CD4-positive, alpha-beta T cell treated with Interleukin-12 subunit alpha and Interleukin-12 subunit beta, for 1 hour (primary cell): Measurements from ENCODE around the gene PPP4R3A.
"Not testable (repeated sequence)": the region's sequence is repeated elsewhere in the genome, so short reads cannot be mapped to it uniquely, and the experiment has no call there.

Source experiments
- DNase-seq: peaks from one replicate; pipeline ENCODE4 v3.0.0-alpha.2; 2020

The PPP4R3A gene

GRCh38 chr14:91510171-91511042 is at the start of gene PPP4R3A:
TSS of gene PPP4R3A (minus strand) at chr14:91510310. CDS start at chr14:91509647, 663 bp downstream.
- DNase-seq = peak; percentile 91

DNA sequence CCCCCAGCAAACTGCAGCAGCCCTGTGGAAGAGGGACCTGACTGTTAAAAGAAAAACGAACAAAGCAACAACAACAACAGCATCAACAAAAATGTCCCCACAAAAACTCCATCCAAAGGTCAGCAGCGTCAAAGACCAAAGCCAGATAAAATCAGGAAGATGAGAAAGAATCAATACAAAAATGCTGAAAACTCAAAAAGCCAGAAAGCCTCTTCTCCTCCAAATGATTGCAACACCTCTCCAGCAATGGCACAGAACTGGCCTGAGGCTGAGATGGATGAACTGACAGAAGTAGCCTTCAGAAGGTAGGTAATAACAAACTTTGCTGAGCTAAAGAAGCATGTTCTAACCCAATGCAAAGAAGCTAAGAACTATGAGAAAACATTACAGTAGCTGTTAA is 45.4 kb upstream of the PPP4R3A start:
- DNase-seq = no peak

- DNase-seq = no peak
Measured at GRCh38 chr14:91554535-91555332, 44.6 kb upstream of the PPP4R3A start.

DNA sequence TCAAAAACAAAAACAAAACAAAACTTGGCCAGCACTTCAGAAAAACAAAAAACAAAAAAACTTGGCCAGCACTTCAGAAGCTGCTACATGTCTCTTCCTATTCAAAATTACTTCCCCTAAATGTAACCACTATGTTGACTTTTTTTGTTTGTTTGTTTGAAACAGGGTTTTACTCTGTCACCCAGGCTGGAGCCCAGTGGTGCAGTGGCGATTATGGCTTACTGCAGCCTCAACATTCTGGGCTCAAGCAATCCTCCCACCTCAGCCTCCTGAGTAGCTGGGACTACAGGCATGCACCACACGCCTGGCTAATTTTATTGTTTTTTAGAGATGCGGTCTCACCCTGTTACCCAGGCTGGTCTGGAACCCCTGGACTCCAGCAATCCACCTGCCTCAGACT is 38.0 kb upstream of the PPP4R3A start:
- no peak for DNase-seq

GRCh38 chr14:91545946-91546716 is 36.0 kb upstream of the PPP4R3A start:
- no peak for DNase-seq

GRCh38 chr14:91545204-91545603 is 35.1 kb upstream of the PPP4R3A start:
- no peak for DNase-seq

GRCh38 chr14:91536327-91536726 is 26.2 kb upstream of the PPP4R3A start:
- no peak for DNase-seq

GRCh38 chr14:91534059-91534458 is 23.9 kb upstream of the PPP4R3A start:
- DNase-seq = not testable (repeated sequence)

DNA sequence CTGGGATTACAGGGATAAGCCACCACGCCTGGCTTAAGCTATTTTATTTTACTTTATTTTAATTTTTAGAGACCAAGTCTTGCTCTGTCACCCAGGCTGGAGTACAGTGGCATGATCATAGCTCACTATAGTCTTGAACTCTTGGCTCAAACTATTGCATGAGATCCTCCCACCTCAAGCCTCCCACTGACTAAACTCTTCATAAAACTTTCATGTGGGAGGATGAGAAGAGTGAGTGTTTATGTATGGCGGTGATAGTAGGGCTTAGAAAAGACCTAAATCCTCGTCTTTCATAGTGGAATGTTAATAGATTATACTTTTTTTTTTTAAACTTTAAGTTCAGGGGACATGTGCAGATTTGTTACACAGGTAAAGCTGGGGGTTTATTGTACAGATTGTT is 23.5 kb upstream of the PPP4R3A start:
- DNase-seq = no peak

DNA sequence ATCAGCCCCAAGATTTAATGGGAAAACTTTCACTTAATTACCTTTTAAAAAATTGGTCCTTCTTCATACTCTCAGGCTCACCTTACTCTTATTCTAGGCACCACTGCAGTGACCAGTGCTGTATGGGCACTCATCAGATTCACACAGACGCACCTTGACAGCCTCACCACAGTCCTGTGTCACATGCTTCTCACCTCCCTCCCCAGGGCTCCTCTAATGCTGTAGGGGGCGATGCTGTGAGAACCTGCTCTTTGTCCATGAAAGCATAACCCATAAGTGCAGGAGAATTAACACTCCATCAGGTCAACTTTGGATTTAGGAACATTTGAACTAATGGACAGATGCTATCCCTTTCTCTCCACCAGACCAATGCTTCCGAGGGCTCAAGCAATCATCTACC is 13.9 kb upstream of the PPP4R3A start:
- DNase-seq = no peak

DNA sequence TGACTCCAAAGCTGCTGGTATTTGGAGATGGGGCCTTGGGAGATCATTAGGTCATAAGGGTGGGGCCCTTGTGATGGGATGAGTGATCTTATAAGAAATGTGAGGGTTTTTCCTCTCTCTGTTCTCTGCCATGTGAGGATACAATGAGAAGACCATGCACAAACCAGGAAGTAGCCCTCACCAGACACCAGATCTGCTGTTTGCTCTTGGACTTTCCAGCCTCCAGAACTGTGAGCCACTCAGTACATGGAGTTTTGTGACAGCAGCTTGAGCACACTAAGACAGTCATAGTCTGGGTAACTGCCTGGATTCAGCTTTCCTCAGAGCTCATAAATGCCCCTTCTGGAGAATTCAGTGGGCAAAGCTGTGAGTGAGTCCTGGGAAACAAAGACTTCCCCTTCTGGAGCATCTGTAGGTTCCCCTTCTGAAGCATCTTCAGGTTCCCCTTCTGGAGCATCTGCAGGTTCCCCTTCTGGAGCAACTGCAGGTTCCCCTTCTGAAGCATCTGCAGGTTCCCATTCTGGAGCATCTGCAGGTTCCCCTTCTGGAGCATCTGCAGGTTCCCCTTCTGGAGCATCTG is 11.0 kb upstream of the PPP4R3A start:
- no peak for DNase-seq

DNA sequence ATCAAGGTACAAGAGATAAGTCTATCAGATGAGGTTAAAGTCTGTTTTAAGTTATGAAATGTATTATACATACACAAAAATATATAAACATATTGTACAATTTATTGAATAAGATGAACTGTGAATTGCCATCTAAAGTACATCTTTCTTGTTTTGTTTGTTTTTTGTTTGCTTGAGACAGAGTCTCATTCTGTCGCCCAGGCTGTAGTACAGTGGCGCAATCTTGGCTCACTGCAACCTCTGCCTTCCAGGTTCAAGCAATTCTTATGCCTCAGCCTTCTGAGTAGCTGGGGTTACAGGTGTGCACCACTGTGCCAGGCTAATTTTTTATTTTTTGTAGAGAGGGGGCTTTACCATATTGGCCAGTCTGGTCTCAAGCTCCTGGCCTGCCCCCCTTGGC is 10.0 kb upstream of the PPP4R3A start:
- no peak for DNase-seq

DNA sequence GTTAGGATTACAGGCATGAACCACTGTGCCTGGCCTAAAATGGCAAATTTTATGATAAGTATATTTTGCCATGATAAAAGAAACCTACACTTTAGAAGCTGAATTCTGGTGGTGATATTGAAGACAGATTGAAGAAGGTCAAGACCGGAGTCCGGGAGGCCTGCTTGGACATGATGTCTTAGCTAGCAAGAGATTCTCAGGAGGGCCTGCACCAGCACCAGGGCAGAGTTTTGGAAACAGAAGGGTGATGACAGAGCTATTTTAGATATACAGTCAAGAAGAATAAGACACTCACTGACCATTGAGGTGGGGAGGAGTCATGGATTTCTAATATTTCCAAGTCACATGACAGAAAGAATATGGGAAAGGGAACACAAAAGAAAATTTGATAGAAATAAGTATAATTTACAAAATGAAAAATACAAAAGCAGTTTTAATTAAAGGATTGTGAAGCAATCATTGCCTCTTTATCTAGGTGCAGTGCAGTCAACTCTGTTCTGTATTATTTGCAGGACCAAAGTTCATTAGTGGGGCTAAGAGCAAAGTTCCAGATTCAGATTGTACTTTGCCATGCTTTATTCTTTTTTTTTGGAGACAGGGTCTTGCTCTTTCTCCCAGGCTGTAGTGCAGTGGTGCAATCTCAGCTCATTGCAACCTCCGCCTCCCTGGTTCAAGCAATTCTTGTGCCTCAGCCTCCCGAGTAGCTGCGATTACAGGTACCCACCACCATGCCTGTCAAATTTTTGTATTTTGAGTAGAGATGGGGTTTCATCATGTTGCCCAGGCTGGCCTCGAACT is 9.3 kb upstream of the PPP4R3A start:
- no peak for DNase-seq

GRCh38 chr14:91516663-91517388 is 6.7 kb upstream of the PPP4R3A start:
- DNase-seq = no peak

DNA sequence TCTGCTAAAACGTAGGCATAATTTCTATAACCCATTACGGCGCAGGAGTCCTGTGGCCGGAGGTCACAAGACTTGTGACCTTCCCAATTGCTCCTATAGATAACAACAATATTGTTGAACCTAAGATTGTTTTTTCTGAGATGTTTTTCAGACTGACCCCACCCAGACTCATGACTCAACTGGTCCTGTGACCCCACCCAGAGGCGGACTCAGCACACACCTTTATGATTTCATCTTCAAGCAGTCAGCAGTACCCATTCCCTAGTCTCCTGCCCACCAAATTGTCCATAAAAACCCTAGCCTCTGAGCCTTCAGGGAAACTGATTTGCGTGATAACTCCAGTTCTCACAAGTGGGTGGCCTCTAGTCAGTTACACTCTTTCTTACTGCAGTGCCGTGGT is 5.9 kb upstream of the PPP4R3A start:
- no peak for DNase-seq

GRCh38 chr14:91511043-91511383 is 903 bp upstream of the PPP4R3A start:
- DNase-seq = no peak

DNA sequence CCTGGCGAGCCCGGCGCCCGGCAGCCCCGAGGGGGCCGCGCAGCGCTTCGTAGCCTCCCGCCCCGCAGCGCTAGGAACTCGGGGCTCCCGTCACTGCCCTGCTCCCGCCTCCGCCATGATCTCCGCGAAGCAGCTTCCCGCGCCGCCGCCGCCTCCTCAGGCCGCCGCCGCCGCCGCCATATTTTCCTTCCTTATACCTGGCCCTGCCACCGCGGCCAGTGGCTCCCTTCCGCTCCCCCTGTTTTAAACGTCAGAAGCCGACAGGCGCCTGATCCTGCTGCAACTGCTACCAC is 286 bp downstream of the PPP4R3A start:
- DNase-seq = no peak

GRCh38 chr14:91509083-91509877 is 830 bp downstream of the PPP4R3A start:
- DNase-seq = peak; percentile 39

- DNase-seq = no peak
Measured at GRCh38 chr14:91508105-91508504, 2.0 kb downstream of the PPP4R3A start.

DNA sequence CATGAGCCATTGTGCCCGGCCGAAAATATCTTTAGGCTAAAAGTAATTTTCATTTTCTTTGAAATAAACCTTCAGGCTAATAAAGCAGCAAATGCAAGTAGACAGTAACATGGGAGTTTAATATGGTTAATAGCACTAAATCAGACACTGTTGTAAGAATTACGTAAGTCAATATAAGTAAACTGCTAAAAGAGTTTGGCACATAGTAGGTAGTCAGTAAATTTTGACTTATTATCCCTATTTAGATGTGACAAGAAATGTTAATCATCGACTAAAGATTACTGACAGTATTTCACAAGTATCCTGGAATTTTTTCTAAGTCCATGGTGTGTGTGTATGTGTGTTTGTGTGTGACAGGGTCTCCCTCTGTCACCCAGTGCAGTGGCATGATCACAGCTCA is 3.9 kb downstream of the PPP4R3A start:
- no peak for DNase-seq

DNA sequence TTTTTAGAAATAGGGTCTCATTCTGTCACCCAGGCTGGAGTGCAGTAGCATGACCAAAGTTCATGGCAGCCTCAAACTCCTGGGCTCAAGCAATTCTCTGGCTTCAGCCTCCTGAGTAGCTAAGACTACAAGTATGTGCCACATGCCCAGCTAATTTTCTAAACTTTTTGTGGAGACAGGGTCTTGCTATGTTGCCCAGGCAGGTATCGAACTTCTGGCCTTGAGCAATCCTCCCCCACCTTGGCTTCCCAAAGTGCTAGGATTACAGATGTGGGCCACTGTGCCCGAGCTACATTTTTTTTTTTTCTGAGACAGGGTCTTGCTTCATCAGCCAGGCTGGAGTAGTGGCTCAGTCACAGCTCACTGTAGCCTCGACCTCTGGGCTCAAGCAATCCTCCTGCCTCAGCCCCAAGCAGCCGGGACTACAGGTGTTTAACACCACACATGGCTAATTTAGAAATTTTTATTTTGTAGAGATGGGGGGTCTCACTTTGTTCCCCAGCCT is 7.1 kb downstream of the PPP4R3A start:
- no peak for DNase-seq
